ENCODE results near the gene CIAO1. TPM values are rescaled to one million over a fixed set of nuclear protein-coding genes. Genes with fewer than 3 reads are reported as not detected.

Gene CIAO1
- total and polyA plus RNA-seq, 2 of the 8 experiments (the other 6 are each of a cell fraction or from before 2014, with no cell fraction given) = 63.7 to 99.2 TPM

- FAIRE-seq = no peak
- no peak overlapping the region for H3K14ac ChIP-seq (ENCODE audit: insufficient read length)
- ChIA-PET CTCF (ENCODE audit: partially characterized antibody) (interaction anchor here (0.6 to 1.4 kb wide), 3 partner anchors 31 to 115 kb away, joined by 3 read pairs; no protein-coding TSS in a partner anchor), POLR2A (ENCODE audit: partially characterized antibody) (interaction anchor here (1.2 to 5.2 kb wide), 5 partner anchors 8 to 34 kb away, joined by 3 to 42 read pairs (median 5); partner anchors contain the start of gene SNRNP200)
- no peaks in the 10 kb centered on the region for H3K9me3 ChIP-seq (ENCODE audit: insufficient read depth in 2 of 2, low read depth in 1 of 2, low read length in 1 of 2)
- DNase-seq (ENCODE audit: low read depth in 1 of 2, low spot score in 2 of 2) = no peak
- no peak overlapping the region for H4K5ac ChIP-seq (ENCODE audit: insufficient read length, low read depth, low read length)
- H3K4me1 ChIP-seq (replicated peaks in 1 of 4; ENCODE audit: control insufficient read depth in 3 of 4, insufficient read depth in 4 of 4, low read length in 3 of 4) = peaks cover 0 to 4% (median 0%) of the 10 kb centered on the region in 4 experiments; a peak in 2 of 7 replicates
- no peak overlapping the region for H3K27ac ChIP-seq (ENCODE audit: low read depth, low read length)
- no peak overlapping the region for H3K23ac ChIP-seq (ENCODE audit: insufficient read length)
- H3K56ac ChIP-seq (replicated peaks; ENCODE audit: insufficient read length, low read depth, low read length) = no peak overlapping the region
- H2AK5ac ChIP-seq (ENCODE audit: low read depth, low read length) = no peak overlapping the region
- no peaks in the 10 kb centered on the region for H3K27me3 ChIP-seq (replicated peaks in 1 of 4; ENCODE audit: control insufficient read depth in 3 of 4, extremely low read depth in 1 of 4, insufficient read depth in 3 of 4, low read length in 3 of 4)
- no peaks in the 10 kb centered on the region for H3K23me2 ChIP-seq (ENCODE audit: low read depth, low read length)
- peaks cover 17 to 55% (median 42%) of the 10 kb centered on the region in 4 experiments for H3K36me3 ChIP-seq (ENCODE audit: control insufficient read depth in 2 of 4, insufficient read depth in 4 of 4, low read length in 3 of 4)
- H4K8ac ChIP-seq (ENCODE audit: extremely low read depth, insufficient read depth, low read length) = no peak overlapping the region
- H3K18ac ChIP-seq (ENCODE audit: extremely low read depth, low read length) = no peak overlapping the region
- no peak overlapping the region for H3K9ac ChIP-seq (replicated peaks in 1 of 4; ENCODE audit: extremely low read depth in 1 of 4, low read depth in 3 of 4, low read length in 3 of 4)
- H2BK20ac ChIP-seq (ENCODE audit: low read length) = no peak overlapping the region
- H3K4me3 ChIP-seq (ENCODE audit: extremely low read depth in 1 of 4, insufficient read depth in 2 of 4, low read depth in 3 of 4, low read length in 4 of 4) = no peak overlapping the region
- H2BK12ac ChIP-seq (ENCODE audit: low read depth, low read length) = no peak overlapping the region
- H2BK5ac ChIP-seq (ENCODE audit: low read depth, low read length) = no peak overlapping the region
- H3K4me2 ChIP-seq (ENCODE audit: insufficient read depth in 1 of 2, low read depth in 2 of 2, low read length in 2 of 2) = no peak overlapping the region
- no peak overlapping the region for H3K4ac ChIP-seq (replicated peaks; ENCODE audit: insufficient read length, low read depth, low read length)
- no peaks in the 10 kb centered on the region for H3K79me1 ChIP-seq (ENCODE audit: low read depth, low read length)
- H2AFZ ChIP-seq (ENCODE audit: low read length) = no peak overlapping the region
- peaks cover 0 to 8% of the 10 kb centered on the region in 2 experiments; a peak in 1 of 4 replicates for H3K79me2 ChIP-seq (ENCODE audit: control insufficient read depth in 1 of 2, insufficient read depth in 2 of 2, low read length in 2 of 2)
- peaks cover 10 to 15% of the 10 kb centered on the region in 2 experiments for H4K20me1 ChIP-seq (replicated peaks in 1 of 2; ENCODE audit: control insufficient read depth in 1 of 2, insufficient read depth in 2 of 2, low read length in 2 of 2)
- no peak overlapping the region for H2BK15ac ChIP-seq (ENCODE audit: low read length)
- H2BK120ac ChIP-seq (replicated peaks; ENCODE audit: low read depth, low read length) = no peak overlapping the region
- no peak overlapping the region for H4K91ac ChIP-seq (replicated peaks; ENCODE audit: insufficient read length, low read length)
- 98% methylated on average over 3 of the region's 3 CpGs; no CpG with 5 or more reads in 1 of the 2 experiments for WGBS, 2 experiments (ENCODE audit: extremely low coverage in 1 of 2, insufficient coverage in 1 of 2, insufficient read length in 1 of 2, insufficient replicate concordance in 2 of 2, low coverage in 1 of 2, low lambda C conversion rate in 2 of 2, missing lambda C conversion rate in 1 of 2)
- TF ChIP-seq SP1 (IDR thresholded peaks at IDR 0.05; ENCODE audit: low read depth, low read length) (no peak), CREB1 (IDR thresholded peaks at IDR 0.05) (no peak), RAD21 (IDR thresholded peaks at IDR 0.05 in 1 of 2, conservative IDR thresholded peaks at IDR 0.05 in 1 of 2; ENCODE audit: low read depth in 2 of 2, low read length in 2 of 2) (no peak; a peak in 1 of 4 replicates), MAX (IDR thresholded peaks at IDR 0.05) (no peak), KDM4A (IDR thresholded peaks at IDR 0.05; ENCODE audit: low read depth, low read length, severe bottlenecking) (no peak), RXRA (IDR thresholded peaks at IDR 0.05; ENCODE audit: insufficient read depth, low read depth, low read length) (no peak), TEAD4 (IDR thresholded peaks at IDR 0.05; ENCODE audit: low read depth, low read length) (no peak), KDM5A (IDR thresholded peaks at IDR 0.05; ENCODE audit: low read length) (no peak), CTBP2 (IDR thresholded peaks at IDR 0.05; ENCODE audit: borderline replicate concordance, insufficient read depth, insufficient read length, low read length) (no peak), TBP (IDR thresholded peaks at IDR 0.05; ENCODE audit: low read depth, low read length) (no peak), E2F6 (IDR thresholded peaks at IDR 0.05) (no peak), EP300 (IDR thresholded peaks at IDR 0.05; ENCODE audit: borderline replicate concordance in 1 of 2, low read depth in 2 of 2, low read length in 2 of 2) (no peak), TAF1 (IDR thresholded peaks at IDR 0.05; ENCODE audit: low read depth, low read length) (no peak)
Observed at GRCh38 chr2:96271995-96272394, 6.0 kb downstream of the CIAO1 start.

Measured in H1 (cell line).